22Rv1 (cell line): ENCODE data around the gene COMMD6.

Experiments
- ZFX ChIP-seq: fragments of 450-650 bp; IDR thresholded peaks from 2 replicates; pipeline ENCODE4 v1.6.1; 2017; ENCODE audit warnings: antibody characterized with exemption, borderline replicate concordance
- TF ChIP-seq, protein P1 (sequence below): fragments of 450-650 bp; IDR thresholded peaks from 2 replicates; pipeline ENCODE4 v1.5.1; 2017; ENCODE audit warnings: mild to moderate bottlenecking

- TF ChIP-seq, protein P1, sequence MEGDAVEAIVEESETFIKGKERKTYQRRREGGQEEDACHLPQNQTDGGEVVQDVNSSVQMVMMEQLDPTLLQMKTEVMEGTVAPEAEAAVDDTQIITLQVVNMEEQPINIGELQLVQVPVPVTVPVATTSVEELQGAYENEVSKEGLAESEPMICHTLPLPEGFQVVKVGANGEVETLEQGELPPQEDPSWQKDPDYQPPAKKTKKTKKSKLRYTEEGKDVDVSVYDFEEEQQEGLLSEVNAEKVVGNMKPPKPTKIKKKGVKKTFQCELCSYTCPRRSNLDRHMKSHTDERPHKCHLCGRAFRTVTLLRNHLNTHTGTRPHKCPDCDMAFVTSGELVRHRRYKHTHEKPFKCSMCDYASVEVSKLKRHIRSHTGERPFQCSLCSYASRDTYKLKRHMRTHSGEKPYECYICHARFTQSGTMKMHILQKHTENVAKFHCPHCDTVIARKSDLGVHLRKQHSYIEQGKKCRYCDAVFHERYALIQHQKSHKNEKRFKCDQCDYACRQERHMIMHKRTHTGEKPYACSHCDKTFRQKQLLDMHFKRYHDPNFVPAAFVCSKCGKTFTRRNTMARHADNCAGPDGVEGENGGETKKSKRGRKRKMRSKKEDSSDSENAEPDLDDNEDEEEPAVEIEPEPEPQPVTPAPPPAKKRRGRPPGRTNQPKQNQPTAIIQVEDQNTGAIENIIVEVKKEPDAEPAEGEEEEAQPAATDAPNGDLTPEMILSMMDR: no peak
- no peak for TF ChIP-seq ZFX
Measured at GRCh38 chr13:75505327-75505726, 32.3 kb downstream of the COMMD6 start.
